ENCODE data around the gene NLRX1. TPM values are rescaled to one million over a fixed set of nuclear protein-coding genes. Genes with fewer than 3 reads are reported as not detected.

The NLRX1 gene
- total RNA-seq, 1 experiment from 2014 or later = 7.2 TPM

GRCh38 chr11:119148720-119149017 is 19.9 kb upstream of the NLRX1 start:
- Mint-ChIP-seq H3K27ac (ENCODE audit: unreplicated experiment) (no peak overlapping the region), H3K9me3 (ENCODE audit: unreplicated experiment) (no peaks in the 10 kb centered on the region), H3K4me3 (ENCODE audit: unreplicated experiment) (peak overlapping the region; percentile 72), H3K27me3 (ENCODE audit: insufficient read depth, unreplicated experiment) (peaks cover 18% of the 10 kb centered on the region), H3K4me1 (ENCODE audit: low read depth, unreplicated experiment) (no peaks in the 10 kb centered on the region), H3K36me3 (ENCODE audit: insufficient read depth, unreplicated experiment) (no peaks in the 10 kb centered on the region)
- CTCF ChIA-PET = interaction anchor here (0.8 to 1.4 kb wide), 3 partner anchors 9 to 212 kb away, joined by 3 read pairs; no protein-coding TSS in a partner anchor
- H3K4me1 ChIP-seq = peaks cover 5% of the 10 kb centered on the region; the same call in 1 of the 2 replicates
- no peaks in the 10 kb centered on the region for H3K36me3 ChIP-seq (ENCODE audit: control insufficient read depth, insufficient read depth, low read length)
- BruUV-seq (replicated peaks) = no TSS peak
- intact Hi-C loops (cut with micrococcal nuclease; ENCODE audit: unreplicated experiment) = loop anchor here (5.0 kb wide), 1 partner anchor 134 kb away; no protein-coding TSS in a partner anchor
- peak overlapping the region; percentile 57 for H3K4me3 ChIP-seq (ENCODE audit: low read depth, low read length)
- TF ChIP-seq CTCF (IDR thresholded peaks at IDR 0.05; ENCODE audit: insufficient read depth in 1 of 2, low read depth in 1 of 2, low read length in 1 of 2, severe bottlenecking in 1 of 2, unreplicated experiment in 1 of 2) = no peak
- DNase-seq = no peak
- H3K9me3 ChIP-seq = no peaks in the 10 kb centered on the region
- no peaks in the 10 kb centered on the region; the same call in 1 of the 2 replicates for H3K27me3 ChIP-seq (replicated peaks; ENCODE audit: control insufficient read depth, insufficient read depth, low read length)
- POLR2A ChIA-PET = no interaction called here

GRCh38 chr11:119149018-119149785 is 19.3 kb upstream of the NLRX1 start, which contains the start of gene ABCG4:
TSS of gene ABCG4 (plus strand) at chr11:119149052. CDS start at chr11:119149966, 914 bp downstream.
- peak in 1 of 2 experiments; percentile 52 for DNase-seq
- Mint-ChIP-seq H3K36me3 (ENCODE audit: insufficient read depth, unreplicated experiment) (no peaks in the 10 kb centered on the region), H3K27ac (ENCODE audit: unreplicated experiment) (no peak within 1 kb of the TSS), H3K4me3 (ENCODE audit: unreplicated experiment) (peak within 1 kb of the TSS; percentile 72), H3K4me1 (ENCODE audit: low read depth, unreplicated experiment) (no peaks in the 10 kb centered on the region), H3K27me3 (ENCODE audit: insufficient read depth, unreplicated experiment) (peaks cover 18% of the 10 kb centered on the region), H3K9me3 (ENCODE audit: unreplicated experiment) (no peaks in the 10 kb centered on the region)
- Histone ChIP-seq H3K9me3 (no peaks in the 10 kb centered on the region), H3K4me3 (ENCODE audit: low read depth, low read length) (peak within 1 kb of the TSS; percentile 57), H3K27me3 (replicated peaks; ENCODE audit: control insufficient read depth, insufficient read depth, low read length) (no peaks in the 10 kb centered on the region; the same call in 1 of the 2 replicates), H3K4me1 (peaks cover 5% of the 10 kb centered on the region; the same call in 1 of the 2 replicates), H3K36me3 (ENCODE audit: control insufficient read depth, insufficient read depth, low read length) (no peaks in the 10 kb centered on the region)
- intact Hi-C loops (cut with micrococcal nuclease; ENCODE audit: unreplicated experiment) = loop anchor here (5.0 kb wide), 1 partner anchor 133 kb away; no protein-coding TSS in a partner anchor
- BruUV-seq (replicated peaks) = no TSS peak
- ChIA-PET CTCF (interaction anchor here (0.6 to 0.8 kb wide), 3 partner anchors 8 to 212 kb away, joined by 3 read pairs; no protein-coding TSS in a partner anchor), POLR2A (no interaction called here)
- TF ChIP-seq CTCF (IDR thresholded peaks at IDR 0.05; ENCODE audit: insufficient read depth in 1 of 2, low read depth in 1 of 2, low read length in 1 of 2, severe bottlenecking in 1 of 2, unreplicated experiment in 1 of 2) = no peak

- DNase-seq = no peak
- no peaks in the 10 kb centered on the region for H3K36me3 Mint-ChIP-seq (ENCODE audit: insufficient read depth, unreplicated experiment)
- peaks cover 5% of the 10 kb centered on the region; the same call in 1 of the 2 replicates for H3K4me1 ChIP-seq
- H3K4me3 Mint-ChIP-seq (ENCODE audit: unreplicated experiment) = peak overlapping the region; percentile 72
- H3K9me3 Mint-ChIP-seq (ENCODE audit: unreplicated experiment) = no peaks in the 10 kb centered on the region
- intact Hi-C loops (cut with micrococcal nuclease; ENCODE audit: unreplicated experiment) = loop anchor here (5.0 kb wide), 1 partner anchor 132 kb away; no protein-coding TSS in a partner anchor
- no peak overlapping the region; the same call in 1 of the 2 replicates for H3K4me3 ChIP-seq (ENCODE audit: low read depth, low read length)
- BruUV-seq (replicated peaks) = no TSS peak
- H3K9me3 ChIP-seq = no peaks in the 10 kb centered on the region
- peaks cover 18% of the 10 kb centered on the region for H3K27me3 Mint-ChIP-seq (ENCODE audit: insufficient read depth, unreplicated experiment)
- no peak for TF ChIP-seq CTCF (IDR thresholded peaks at IDR 0.05; ENCODE audit: insufficient read depth in 1 of 2, low read depth in 1 of 2, low read length in 1 of 2, severe bottlenecking in 1 of 2, unreplicated experiment in 1 of 2)
- H3K36me3 ChIP-seq (ENCODE audit: control insufficient read depth, insufficient read depth, low read length) = no peaks in the 10 kb centered on the region
- H3K27me3 ChIP-seq (replicated peaks; ENCODE audit: control insufficient read depth, insufficient read depth, low read length) = no peaks in the 10 kb centered on the region; the same call in 1 of the 2 replicates
- POLR2A ChIA-PET = no interaction called here
- H3K27ac Mint-ChIP-seq (ENCODE audit: unreplicated experiment) = no peak overlapping the region
- CTCF ChIA-PET = interaction anchor here (0.6 kb wide), 1 partner anchor 30 kb away, joined by 3 read pairs; no protein-coding TSS in a partner anchor
- no peaks in the 10 kb centered on the region for H3K4me1 Mint-ChIP-seq (ENCODE audit: low read depth, unreplicated experiment)
These were observed 18.7 kb upstream of the NLRX1 start for GRCh38 chr11:119149786-119150275.

Data from Caco-2 (cell line).